HepG2 (cell line): ENCODE data around the gene FAM168A. TPM values are rescaled to one million over a fixed set of nuclear protein-coding genes. Genes with fewer than 3 reads are reported as not detected.

Experiments
- CBFB ChIP-seq: sonication (generic); formaldehyde crosslinking; IDR thresholded peaks from 2 replicates; pipeline ENCODE4 v1.4.0; 2020; ENCODE audit warnings: missing genetic modification reagents
- CC2D1A ChIP-seq: sonication (generic); formaldehyde crosslinking; IDR thresholded peaks from 2 replicates; pipeline ENCODE4 v1.8.1; 2023; ENCODE audit warnings: mild to moderate bottlenecking, missing genetic modification reagents
- CREBL2 ChIP-seq: sonication (generic); formaldehyde crosslinking; IDR thresholded peaks from 2 replicates; pipeline ENCODE4 v1.8.1; 2023; ENCODE audit warnings: missing genetic modification reagents, mild to moderate bottlenecking, borderline replicate concordance
- GFI1 ChIP-seq: sonication (generic); formaldehyde crosslinking; IDR thresholded peaks from 2 replicates; pipeline ENCODE4 v1.5.0; 2020; ENCODE audit warnings: missing genetic modification reagents, mild to moderate bottlenecking, borderline replicate concordance
- HINFP ChIP-seq: sonication (generic); formaldehyde crosslinking; IDR thresholded peaks from 2 replicates; pipeline ENCODE4 v1.4.0; 2020; ENCODE audit warnings: low read depth, mild to moderate bottlenecking, missing genetic modification reagents
- HMG20A ChIP-seq: IDR thresholded peaks from 2 replicates; pipeline ENCODE4 v1.6.1; 2016; ENCODE audit warnings: borderline replicate concordance
- HNRNPH1 ChIP-seq: fragments of 200-400 bp; formaldehyde crosslinking; optimal IDR thresholded peaks from 2 replicates; pipeline ENCODE3; 2017; ENCODE audit warnings: mild to moderate bottlenecking, low read depth, low read length
- KAT2B ChIP-seq: fragments of 150-350 bp; IDR thresholded peaks from 2 replicates; pipeline ENCODE4 v1.6.1; 2014; ENCODE audit warnings: low read depth, low read length, borderline replicate concordance
- KDM6A ChIP-seq: IDR thresholded peaks from 2 replicates; pipeline ENCODE4 v1.6.1; 2016; ENCODE audit warnings: low read depth
- KLF9 ChIP-seq: IDR thresholded peaks from 2 replicates; pipeline ENCODE4 v1.6.1; 2016; ENCODE audit warnings: low read depth
- MEIS1 ChIP-seq: sonication (generic); formaldehyde crosslinking; IDR thresholded peaks from 2 replicates; pipeline ENCODE4 v1.9.0; 2021; ENCODE audit warnings: mild to moderate bottlenecking, missing genetic modification reagents, moderate library complexity, borderline replicate concordance
- MTA1 ChIP-seq: sonication (generic); formaldehyde crosslinking; IDR thresholded peaks from 2 replicates; pipeline ENCODE4 v1.4.0; 2020; ENCODE audit warnings: missing genetic modification reagents, mild to moderate bottlenecking, borderline replicate concordance
- NFIB ChIP-seq: sonication (generic); formaldehyde crosslinking; IDR thresholded peaks from 2 replicates; pipeline ENCODE4 v1.9.0; 2021; ENCODE audit warnings: missing genetic modification reagents, mild to moderate bottlenecking, borderline replicate concordance
- NKX3-1 ChIP-seq: sonication (generic); formaldehyde crosslinking; IDR thresholded peaks from 2 replicates; pipeline ENCODE4 v1.5.0; 2020; ENCODE audit warnings: missing genetic modification reagents
- NRL ChIP-seq: sonication (generic); formaldehyde crosslinking; IDR thresholded peaks from 2 replicates; pipeline ENCODE4 v1.5.0; 2020; ENCODE audit warnings: missing genetic modification reagents, mild to moderate bottlenecking, moderate library complexity, borderline replicate concordance
- SATB2 ChIP-seq: sonication (generic); formaldehyde crosslinking; IDR thresholded peaks from 2 replicates; pipeline ENCODE4 v1.5.0; 2020; ENCODE audit warnings: missing genetic modification reagents
- SRSF4 ChIP-seq: fragments of 200-400 bp; formaldehyde crosslinking; IDR thresholded peaks from one replicate; pipeline ENCODE4 v1.6.1; 2018; ENCODE audit warnings: mild to moderate bottlenecking, low read depth, low read length, moderate library complexity; ENCODE audit not compliant: poor library complexity, severe bottlenecking
- TCF7L2 ChIP-seq: IDR thresholded peaks from 2 replicates; pipeline ENCODE4 v1.6.1; 2011; ENCODE audit warnings: mild to moderate bottlenecking, low read depth, low read length, moderate library complexity
- TRIM24 ChIP-seq: sonication (generic); formaldehyde crosslinking; IDR thresholded peaks from 2 replicates; pipeline ENCODE4 v1.8.0; 2022; ENCODE audit warnings: mild to moderate bottlenecking, missing genetic modification reagents
- YEATS2 ChIP-seq: sonication (generic); formaldehyde crosslinking; IDR thresholded peaks from 2 replicates; pipeline ENCODE4 v1.4.0; 2020; ENCODE audit warnings: missing genetic modification reagents, borderline replicate concordance
- ZFP91 ChIP-seq: sonication (generic); formaldehyde crosslinking; IDR thresholded peaks from 2 replicates; pipeline ENCODE4 v1.9.0; 2022; ENCODE audit warnings: missing genetic modification reagents, mild to moderate bottlenecking, borderline replicate concordance
- ZNF17 ChIP-seq: sonication (generic); formaldehyde crosslinking; IDR thresholded peaks from 2 replicates; pipeline ENCODE4 v1.5.0; 2020; ENCODE audit warnings: mild to moderate bottlenecking, missing genetic modification reagents
- ZNF205 ChIP-seq: IDR thresholded peaks from 2 replicates; pipeline ENCODE4 v1.6.1; 2018; ENCODE audit warnings: missing biosample characterization, missing genetic modification reagents
- ZNF280B ChIP-seq: sonication (generic); formaldehyde crosslinking; IDR thresholded peaks from 2 replicates; pipeline ENCODE4 v1.5.0; 2020; ENCODE audit warnings: missing genetic modification reagents, mild to moderate bottlenecking, borderline replicate concordance
- ZNF777 ChIP-seq: sonication (generic); formaldehyde crosslinking; IDR thresholded peaks from 2 replicates; pipeline ENCODE4 v1.4.0; 2020; ENCODE audit warnings: missing genetic modification reagents
- ZSCAN21 ChIP-seq: sonication (generic); formaldehyde crosslinking; IDR thresholded peaks from 2 replicates; pipeline ENCODE4 v1.8.0; 2022; ENCODE audit warnings: mild to moderate bottlenecking, missing genetic modification reagents, moderate library complexity, borderline replicate concordance
- polyA plus RNA-seq, 8 experiments: library from polyadenylated mRNA; depleted of rRNA in 3 of 8; stranded (reverse) in 7 of 8; unstranded in 1 of 8; fragments of >200 nt; fragmentation: Illumina TruSeq in 4 of 8; extraction: Trizol in 4 of 8; gene quantifications; 2 replicates each; pipeline versions ENCODE4 v1.2.1 to v1.2.3, GENCODE V29; 2011 to 2016; ENCODE audit warnings: low read depth in 4 of 8, missing spikeins in 1 of 8, mixed read lengths in 1 of 8; ENCODE audit not compliant: insufficient read depth in 1 of 8
- total RNA-seq, 5 experiments: library from RNA; depleted of rRNA; stranded (reverse); fragments of >200 nt; fragmentation: Illumina TruSeq; extraction: Trizol; gene quantifications; 2 replicates each; pipeline ENCODE4 v1.2.3, GENCODE V29; 2016; ENCODE audit warnings: low read depth in 1 of 5

FAM168A gene
- total and polyA plus RNA-seq, 2 of the 13 experiments (the other 11 are each of a cell fraction or from before 2014, with no cell fraction given): 13.9 to 15.8 TPM

GRCh38 chr11:73597956-73598718, at the start of gene FAM168A (continued):
- TF ChIP-seq NRL (CRISPR knock-in tag): 0 out of 2 replicates have a peak, but pooled peaks have one; percentile 57
- TF ChIP-seq CC2D1A: no peak
- TF ChIP-seq ZNF777 (CRISPR knock-in tag): no peak
- TF ChIP-seq NKX3-1 (CRISPR knock-in tag): no peak
- 0 out of 2 replicates have a peak, but pooled peaks have one; percentile 14 for TF ChIP-seq CREBL2 (CRISPR knock-in tag)
- peak; percentile 62; the same call in 1 of the 2 replicates for TF ChIP-seq HINFP (CRISPR knock-in tag)
- TF ChIP-seq SRSF4: no peak
- TF ChIP-seq GFI1 (CRISPR knock-in tag): peak; percentile 55; the same call in 1 of the 2 replicates
- peak; percentile 85 for TF ChIP-seq YEATS2
- peak; percentile 87; the same call in 1 of the 2 replicates for TF ChIP-seq ZFP91 (CRISPR knock-in tag)
- TF ChIP-seq KAT2B: no peak
- TF ChIP-seq HNRNPH1: no peak
- no peak for TF ChIP-seq ZNF280B
- TF ChIP-seq KDM6A: no peak
- TF ChIP-seq CBFB (CRISPR knock-in tag): peak; percentile 7; the same call in 1 of the 2 replicates
- TF ChIP-seq HMG20A (CRISPR knock-in tag): no peak
- no peak for TF ChIP-seq SATB2
- no peak for TF ChIP-seq TCF7L2
- no peak for TF ChIP-seq TRIM24 (CRISPR knock-in tag)
- TF ChIP-seq NFIB: no peak
- TF ChIP-seq MTA1: peak; percentile 62; the same call in 1 of the 2 replicates
- TF ChIP-seq ZNF205: no peak; the same call in 1 of the 2 replicates
- TF ChIP-seq MEIS1 (CRISPR knock-in tag): 0 out of 2 replicates have a peak, but pooled peaks have one; percentile 12
- no peak for TF ChIP-seq ZNF17 (CRISPR knock-in tag)
- TF ChIP-seq ZSCAN21 (CRISPR knock-in tag): no peak
- 0 out of 2 replicates have a peak, but pooled peaks have one; percentile 64 for TF ChIP-seq KLF9
